Dedifferentiated amniotic fluid mesenchymal stem cell (primary cell): Measurements from ENCODE around the gene CHPT1.
"Not testable (repeated sequence)": the region's sequence is repeated elsewhere in the genome, so short reads cannot be mapped to it uniquely, and the experiment has no call there.

Experiments used
- DNase-seq: peaks from one replicate; pipeline ENCODE4 v3.0.0-alpha.2; 2016; ENCODE audit errors: extremely low spot score

The CHPT1 gene

DNA sequence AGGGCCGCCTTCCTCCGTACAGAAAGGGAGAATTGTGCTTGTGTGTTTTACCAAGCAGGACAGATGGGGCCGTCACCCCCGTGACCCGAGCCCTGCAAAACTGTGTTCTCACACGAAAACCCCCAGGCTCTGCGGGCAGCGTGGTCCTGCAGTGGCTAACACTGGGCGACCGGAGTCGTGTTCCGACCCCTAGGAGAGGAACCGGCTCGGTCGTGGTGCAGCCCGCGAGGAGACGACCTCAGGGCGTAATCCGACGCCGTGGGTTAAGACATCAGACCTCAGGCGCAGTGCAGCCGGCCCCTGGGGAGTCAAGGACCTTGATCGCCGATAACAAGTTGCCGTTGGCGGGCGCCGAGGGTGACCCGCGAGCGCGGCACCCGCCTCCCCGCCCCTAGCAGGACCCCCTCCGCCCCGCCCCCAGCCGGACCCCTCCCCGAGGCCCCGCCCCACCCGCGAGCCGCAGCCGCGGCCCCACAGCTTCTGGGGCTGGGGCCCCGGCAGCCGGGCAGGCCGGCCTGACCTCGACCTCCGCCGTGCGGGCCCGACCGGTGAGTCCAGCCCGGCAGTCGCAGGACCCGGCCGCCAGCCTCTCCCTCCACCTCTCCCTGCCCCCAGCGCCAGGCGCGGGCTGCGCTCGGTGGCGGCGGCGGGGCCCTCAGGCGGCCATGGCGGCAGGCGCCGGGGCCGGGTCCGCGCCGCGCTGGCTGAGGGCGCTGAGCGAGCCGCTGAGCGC is at the start of gene CHPT1:
TSS of gene CHPT1 (plus strand) at position 444 of the 733 bp plus-strand sequence. CDS start at position 666, 222 bp downstream.
- no peak for DNase-seq

DNA sequence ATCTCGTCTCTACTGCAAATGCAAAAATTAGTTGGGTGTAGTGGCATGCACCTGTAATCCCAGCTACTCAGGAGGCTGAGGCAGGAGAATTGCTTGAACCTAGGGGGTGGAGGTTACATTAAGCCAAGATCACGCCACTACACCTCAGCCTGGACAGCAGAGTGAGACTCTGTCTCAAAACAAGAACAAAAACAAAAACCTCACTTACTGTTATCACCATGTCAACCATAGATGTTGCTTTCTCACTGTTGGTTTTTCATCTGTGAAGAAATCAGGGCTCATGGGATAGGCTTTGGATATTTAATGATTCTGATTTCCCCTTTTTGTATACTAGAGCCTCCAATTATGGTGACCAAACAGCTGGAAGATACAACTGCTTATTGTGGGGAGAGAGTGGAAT is 49.7 kb upstream of the CHPT1 start:
- no peak for DNase-seq

DNA sequence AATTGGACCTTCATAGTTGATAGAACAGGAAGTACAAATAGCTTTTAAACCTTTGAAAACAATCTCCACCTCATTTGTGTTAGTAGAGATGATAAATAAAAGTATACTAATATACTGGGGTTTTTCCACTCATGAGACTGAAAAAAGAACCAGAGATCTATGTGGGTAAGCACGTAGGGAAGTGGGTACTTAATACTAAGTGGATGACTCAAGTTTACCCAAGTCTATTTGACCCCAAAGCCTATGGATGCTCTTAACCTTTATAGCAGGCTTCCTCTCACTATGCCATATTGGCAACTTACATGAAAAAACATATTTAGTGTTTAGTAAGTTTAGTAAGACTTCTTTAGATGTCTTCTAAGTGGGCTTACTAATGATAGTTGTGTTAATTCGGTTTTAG is 49.2 kb upstream of the CHPT1 start:
- DNase-seq, result no peak

DNA sequence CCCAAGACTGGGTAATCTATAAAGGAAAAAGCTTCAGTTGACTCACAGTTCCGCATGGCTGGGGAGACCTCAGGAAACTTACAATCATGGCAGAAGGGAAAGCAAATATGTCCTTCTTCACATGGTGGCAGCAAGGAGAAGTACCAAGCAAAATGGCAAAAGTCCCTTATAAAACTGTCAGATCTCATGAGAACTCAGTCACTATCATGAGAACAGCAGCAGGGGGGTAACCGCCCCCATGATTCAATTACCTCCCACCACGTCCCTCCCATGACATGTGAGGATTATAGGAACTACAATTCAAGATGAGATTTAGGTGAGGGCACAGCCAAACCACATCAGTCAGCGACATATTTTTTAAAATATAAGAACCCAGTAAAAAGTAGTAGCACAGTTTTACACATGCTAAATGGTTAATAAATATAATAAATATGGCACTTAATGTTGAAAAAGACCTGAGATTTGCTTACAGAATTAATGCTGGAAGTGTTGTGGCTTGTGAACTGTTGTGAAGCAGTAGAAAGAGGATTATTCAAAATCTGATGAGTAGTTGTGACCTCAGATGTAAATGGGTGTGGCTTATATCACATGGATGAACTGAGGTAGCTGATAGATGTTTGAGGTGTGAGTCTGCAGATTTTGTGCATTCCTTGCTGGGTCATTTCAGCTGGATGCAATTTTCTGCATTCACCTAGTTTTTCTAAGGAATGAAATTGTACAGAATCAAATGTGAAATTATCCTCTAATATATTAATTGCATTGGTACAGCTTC is 46.9 kb upstream of the CHPT1 start:
- DNase-seq, result no peak

DNA sequence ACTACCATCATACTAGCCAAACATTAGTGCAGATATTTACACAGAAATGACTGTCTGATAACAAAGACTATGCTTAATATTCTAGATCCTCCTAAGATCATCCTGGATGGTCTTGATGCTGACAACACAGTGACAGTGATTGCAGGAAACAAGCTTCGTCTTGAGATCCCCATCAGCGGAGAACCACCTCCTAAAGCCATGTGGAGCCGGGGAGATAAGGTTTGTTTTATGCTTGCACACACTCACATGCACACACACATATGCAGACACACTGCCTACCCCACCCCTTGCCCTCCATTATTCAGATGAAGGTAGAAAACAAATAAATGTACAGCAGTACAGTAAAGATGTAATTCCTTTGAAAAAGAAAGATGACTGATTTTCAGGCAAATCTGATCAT is 44.4 kb upstream of the CHPT1 start:
- DNase-seq, result no peak

DNA sequence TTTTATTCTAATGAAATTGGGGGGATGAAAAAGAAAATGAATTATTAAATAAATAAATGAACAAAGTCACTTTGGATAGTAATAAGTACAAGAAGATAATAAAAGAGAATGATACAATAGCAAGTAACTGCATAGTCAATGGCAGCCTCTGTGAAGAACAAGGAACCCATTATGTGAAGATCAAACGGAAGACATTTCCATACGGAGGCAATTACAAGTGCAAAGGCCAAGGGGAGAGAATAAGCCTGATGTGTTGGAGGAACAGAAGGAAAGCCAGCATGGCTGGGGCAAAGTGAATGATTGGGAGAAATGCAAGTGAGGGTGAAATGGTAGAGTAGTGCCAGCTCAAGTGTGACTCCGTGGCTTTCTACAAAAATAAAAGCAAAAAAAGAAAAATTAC is 43.9 kb upstream of the CHPT1 start:
- DNase-seq, result no peak

DNA sequence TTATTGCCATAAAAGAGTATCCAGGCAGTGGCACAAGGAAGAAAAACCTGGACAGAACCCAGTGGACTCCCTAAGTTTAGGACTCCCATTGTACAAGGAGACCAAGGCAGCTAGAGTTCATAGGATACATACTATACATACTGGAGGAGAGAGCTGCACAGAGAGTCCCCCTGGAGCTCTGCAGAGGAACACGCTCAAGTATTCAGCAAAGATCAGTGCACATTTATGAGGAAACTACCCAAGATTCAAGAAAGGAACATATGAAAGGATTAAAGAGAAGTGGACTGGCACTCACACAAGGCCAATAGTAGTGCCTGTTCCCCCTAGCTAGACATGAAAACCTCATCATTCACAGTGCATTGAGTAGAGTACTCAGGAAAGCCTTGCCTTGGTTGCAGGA is 43.0 kb upstream of the CHPT1 start:
- DNase-seq, result no peak

DNA sequence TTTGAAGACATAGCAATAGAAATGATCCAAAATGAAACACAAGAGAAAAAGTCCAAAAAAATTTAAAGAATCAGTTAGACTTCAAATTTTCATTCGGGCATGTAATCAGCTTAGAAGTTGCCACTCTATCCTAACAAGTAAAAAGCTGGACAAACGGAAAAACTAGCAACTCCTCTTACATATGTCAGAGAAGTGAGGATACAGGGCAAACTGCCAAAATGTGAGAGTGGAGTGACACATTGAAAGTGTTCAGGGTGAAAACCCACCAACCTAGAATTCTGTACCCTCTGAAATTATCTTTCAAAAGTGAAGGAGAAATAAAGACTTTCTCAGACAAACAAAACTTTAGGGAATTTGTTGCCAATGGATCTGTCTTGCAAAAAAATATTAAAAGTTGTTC is 42.0 kb upstream of the CHPT1 start:
- DNase-seq, result no peak

DNA sequence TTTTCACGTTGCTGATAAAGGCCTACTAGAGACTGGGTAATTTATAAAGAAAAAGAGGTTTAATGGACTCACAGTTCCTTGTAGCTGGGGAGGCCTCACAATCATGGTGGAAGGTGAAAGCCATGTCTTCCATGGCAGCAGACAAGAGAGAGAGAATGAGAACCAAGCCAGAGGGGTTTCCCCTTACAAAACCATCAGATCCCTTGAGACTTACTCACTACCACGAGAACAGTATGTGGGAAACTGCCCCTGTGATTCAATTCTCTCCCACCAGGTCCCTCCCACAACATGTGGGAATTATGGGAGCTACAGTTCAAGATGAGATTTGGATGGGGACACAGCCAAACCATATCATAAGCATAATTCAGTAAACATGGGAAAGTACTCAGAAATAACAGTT is 36.8 kb upstream of the CHPT1 start:
- not testable (repeated sequence) for DNase-seq

DNA sequence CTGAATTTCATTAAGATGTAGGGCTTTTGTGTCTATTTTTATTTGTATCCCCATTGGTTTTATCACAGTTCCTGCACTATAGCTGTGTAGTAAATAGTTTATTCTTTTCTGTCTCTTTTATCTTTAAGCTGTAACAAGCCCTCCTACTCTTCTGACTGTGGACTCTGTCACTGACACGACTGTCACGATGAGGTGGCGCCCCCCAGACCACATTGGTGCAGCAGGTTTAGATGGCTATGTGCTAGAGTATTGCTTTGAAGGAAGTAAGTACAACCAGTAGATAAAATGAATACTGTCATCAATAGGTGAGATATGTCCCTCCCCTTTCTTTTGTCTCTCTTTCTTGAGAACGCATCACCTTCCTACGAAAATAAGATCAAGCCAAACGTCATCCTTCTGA is 34.1 kb upstream of the CHPT1 start:
- DNase-seq, result no peak

DNA sequence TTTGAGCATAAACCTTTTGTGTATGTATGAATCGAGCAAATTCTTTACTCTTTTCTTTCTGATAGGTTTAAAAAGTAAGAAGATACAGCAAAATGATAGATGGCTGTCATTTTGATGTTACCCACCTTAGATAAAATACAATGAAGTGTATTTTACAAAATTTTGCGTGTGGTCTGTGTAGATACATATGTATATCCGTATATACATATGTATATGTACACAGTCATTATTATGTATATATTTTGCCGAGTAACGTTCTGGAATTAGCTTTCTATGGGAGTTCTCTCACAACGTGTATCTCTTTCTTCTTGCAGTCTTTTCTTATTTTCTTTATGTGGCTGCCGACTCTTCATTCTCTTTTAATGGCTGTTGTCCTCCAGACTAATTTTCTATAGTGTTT is 32.4 kb upstream of the CHPT1 start:
- no peak for DNase-seq

DNA sequence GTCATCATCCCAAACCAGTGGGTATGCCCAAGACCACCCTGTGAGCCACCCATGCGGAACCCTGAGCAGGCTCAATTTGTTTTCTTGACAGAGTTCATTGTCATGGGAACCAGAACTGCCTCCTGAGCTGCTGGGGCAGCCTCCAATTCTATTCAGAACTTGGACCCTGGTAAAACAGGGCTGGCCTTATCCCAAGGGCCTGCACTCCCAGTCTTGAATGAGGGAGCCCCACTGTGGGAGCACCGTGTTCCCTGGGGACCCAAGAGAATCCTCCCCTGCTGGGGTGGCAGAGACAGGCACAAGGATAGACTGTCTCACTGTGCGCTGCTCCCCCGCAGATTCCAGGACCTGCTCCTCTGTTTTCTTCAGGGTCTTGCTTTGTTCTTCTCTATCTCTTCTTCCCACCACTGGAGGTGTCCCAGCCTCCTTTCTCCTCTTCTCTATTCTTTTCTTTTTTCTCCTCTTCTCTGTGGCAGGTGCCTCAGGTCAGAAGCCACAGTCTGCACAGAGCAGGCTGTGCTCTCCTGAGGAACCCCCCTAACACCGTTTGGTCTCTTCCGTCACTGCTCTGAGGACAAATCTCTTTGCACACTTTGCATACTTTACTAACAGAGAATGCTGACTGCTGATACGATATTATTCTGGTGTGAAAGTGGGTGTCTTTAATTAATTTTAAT is 31.2 kb upstream of the CHPT1 start:
- no peak for DNase-seq

DNA sequence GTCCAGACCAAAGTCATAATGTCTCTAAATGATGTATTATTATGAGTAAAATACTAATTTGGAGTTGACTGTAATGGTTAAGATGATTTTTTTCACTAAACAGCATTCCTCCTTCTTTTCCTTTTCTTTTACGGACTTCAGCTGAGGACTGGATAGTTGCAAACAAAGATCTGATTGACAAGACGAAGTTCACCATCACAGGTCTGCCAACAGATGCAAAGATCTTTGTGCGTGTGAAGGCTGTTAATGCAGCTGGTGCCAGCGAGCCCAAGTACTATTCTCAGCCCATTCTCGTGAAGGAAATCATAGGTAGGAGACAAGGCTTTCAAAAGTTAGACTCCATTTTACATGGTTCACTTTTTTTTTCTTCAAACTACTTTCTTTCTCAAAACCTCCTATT is 29.8 kb upstream of the CHPT1 start:
- DNase-seq, result no peak

DNA sequence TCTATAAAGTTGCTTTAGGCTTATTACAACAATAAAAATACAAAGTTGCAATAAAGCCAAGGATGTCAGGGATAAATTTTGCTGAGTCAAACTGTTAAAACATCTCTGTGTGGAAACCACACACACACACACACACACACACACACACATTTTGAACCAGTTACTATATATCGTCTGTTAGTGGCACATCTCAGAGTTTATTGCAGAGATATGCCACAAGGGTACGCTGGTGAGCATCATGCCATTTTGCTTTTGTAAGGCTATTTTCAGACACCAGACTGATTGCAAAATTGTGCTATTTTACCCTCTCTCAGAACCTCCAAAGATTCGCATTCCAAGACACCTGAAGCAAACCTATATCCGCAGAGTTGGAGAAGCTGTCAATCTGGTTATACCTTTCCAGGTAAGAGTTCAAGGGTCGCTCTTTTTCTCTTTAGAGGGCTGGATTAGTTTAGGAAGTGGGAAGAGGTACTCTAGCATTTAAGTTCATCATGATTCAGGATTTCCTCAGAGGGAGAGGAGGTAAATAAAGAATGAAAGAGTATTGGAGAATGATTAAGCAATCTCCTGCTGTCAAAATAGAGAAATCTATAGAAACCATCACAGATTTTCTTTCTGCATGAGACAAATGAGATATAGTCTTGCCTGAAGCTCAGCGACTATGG is 27.3 kb upstream of the CHPT1 start:
- peak; percentile 23 for DNase-seq

DNA sequence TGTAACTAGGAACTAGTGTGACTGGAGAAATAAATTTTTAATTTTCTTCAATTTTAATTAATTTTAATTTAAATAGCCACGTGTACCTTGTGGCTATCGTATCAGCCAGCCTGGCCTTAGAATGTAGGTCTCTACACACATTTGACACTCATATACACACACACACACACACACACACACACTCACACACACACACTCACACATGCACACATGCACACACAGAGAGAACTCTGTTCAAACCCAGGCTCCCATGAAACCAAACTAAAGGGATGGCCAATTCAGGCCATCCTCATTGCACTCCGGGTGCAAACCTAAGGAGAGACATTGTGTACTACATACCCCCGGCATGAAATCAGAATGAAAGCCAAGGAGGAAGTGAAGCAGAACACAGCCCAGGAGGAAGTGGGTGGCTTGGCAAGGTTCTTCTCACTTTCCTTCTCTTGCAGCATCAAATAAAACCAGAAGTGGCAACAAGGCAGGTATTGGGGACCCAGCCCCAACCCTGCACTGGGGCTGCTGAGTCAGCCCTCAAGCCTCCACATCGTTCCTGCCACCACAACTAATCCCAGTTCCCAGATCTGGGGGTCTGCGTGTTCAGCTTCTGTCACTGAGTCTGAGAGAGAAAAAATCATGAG is 26.2 kb upstream of the CHPT1 start:
- no peak for DNase-seq

DNA sequence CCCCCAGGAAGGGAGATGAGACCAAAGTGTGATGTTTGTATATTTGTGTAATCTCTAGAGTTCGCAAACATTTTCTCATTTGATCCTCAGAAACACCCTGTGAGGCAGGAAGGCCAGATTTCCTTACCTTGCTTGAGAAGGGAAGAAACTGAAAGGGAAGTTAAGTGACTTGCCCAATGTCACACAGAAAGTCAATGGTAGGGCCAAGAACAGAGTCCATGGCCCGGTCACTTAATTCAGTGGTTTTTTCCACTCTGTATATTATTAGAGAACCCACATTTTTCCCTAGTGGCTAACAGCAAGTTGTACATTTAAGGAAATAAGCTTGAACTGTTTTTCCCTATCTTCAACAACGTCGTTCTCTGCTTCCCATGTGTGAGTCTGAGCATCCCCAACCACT is 25.6 kb upstream of the CHPT1 start:
- DNase-seq, result no peak

DNA sequence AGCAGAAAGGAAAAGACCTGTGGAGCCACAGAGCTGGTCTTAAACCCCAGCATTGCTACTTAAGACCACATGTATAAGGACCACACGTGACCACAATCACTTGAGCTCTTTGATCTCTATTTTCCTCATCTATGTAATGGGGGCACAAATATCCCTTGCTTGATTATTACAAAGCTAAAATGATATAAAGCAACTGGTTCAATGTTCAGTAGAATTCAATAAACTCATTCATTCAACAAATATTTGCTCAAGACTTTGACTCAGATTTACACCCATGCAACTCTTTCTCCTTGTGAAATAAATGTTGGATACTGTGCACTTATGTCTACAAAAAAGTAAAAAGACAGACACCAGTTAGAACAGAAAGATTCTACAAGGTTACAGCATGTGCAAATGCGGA is 21.9 kb upstream of the CHPT1 start:
- no peak for DNase-seq

DNA sequence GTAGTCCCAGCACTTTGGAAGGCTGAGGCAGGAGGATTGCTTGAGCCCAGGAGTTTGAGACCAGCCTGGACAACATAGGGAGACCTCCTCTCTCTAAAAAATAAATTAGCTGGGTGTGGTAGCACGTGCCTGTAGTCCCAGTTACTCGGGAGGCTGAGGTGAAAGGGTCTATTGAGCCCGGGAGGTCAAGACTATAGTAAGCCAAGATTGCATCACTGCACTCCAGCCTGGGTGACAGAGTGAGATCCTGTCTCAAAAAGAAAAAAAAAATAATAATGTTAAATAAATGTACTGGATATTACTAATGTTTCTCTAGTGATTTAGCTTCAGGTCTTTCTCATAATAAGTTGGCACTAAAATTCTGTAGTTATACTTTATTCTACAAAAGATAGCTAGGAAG is 20.9 kb upstream of the CHPT1 start:
- DNase-seq, result not testable (repeated sequence)

DNA sequence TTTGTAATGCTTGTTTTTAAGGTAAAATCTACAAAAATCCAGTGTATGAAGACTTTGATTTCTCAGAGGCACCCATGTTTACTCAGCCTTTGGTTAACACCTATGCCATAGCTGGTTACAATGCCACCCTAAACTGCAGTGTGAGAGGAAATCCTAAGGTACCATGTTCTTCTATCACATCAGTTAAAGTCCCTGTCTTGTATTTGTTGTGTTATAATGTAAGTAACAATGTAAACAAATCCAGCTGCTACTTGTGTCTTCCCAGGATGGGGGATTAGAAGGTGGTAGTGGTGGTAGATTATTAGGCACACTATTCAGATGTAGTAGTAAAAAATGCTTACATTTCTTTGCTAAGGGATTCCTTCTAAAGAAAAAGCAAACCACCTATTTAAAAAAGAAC is 19.4 kb upstream of the CHPT1 start:
- no peak for DNase-seq

DNA sequence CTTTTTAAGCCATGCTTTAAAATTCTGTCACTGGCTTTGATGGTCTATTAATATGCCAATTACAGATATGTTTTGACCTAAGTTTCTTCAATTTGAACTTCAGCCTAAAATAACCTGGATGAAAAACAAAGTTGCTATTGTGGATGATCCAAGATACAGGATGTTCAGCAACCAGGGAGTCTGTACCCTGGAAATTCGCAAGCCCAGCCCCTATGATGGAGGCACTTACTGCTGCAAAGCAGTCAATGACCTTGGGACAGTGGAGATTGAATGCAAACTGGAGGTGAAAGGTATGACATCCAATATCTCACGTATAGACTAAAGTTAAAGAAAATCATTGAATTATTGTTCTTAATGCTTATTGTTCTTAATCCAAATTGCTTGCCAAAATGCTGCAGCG is 17.2 kb upstream of the CHPT1 start:
- DNase-seq, result no peak

DNA sequence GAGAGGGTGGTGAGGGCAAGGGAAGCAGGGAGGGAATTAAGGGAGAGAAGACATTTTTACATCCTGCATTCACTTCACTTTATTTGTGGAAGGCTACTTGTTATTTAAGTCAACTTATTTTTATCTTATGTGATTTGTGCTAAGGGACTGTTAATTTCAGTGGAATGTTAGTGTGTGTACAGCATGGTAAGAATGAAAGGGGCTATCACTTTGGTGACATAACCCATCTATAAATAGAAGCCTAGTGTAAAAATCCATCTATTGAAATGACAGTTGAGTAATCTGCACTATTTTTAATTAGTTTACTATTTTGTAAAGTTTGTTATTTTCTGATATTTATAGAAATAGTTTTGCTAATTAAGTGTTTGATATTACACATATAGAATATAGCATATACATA is 16.8 kb upstream of the CHPT1 start:
- no peak for DNase-seq

DNA sequence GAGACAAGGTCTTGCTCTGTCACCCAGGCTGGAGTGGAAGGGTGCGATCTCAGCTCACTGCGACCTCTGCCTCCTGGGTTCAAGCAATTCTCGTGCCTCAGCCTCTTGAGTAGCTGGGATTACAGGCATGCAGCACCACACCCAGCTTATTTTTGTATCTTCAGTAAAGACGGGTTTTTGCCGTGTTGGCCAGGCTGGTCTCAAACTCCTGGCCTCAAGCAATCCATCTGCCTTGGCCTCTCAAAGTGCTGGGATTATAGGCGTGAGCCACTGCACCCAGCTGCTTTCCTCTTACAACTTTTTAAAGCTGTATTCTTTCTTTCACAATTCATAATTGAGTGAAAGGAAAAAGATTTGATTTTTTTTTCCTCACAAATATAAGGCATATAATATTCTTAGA is 15.8 kb upstream of the CHPT1 start:
- not testable (repeated sequence) for DNase-seq
